Measurements from ENCODE around the gene LRIG1. TPM values are rescaled to one million over a fixed set of nuclear protein-coding genes. Genes with fewer than 3 reads are reported as not detected.

LRIG1 gene
- total and polyA plus RNA-seq, 9 of the 15 experiments (the other 6 are each of a cell fraction or from before 2014, with no cell fraction given) = 0.05 to 0.38 (median 0.13) TPM; not detected in 3

GRCh38 chr3:66409771-66410754 is 90.8 kb downstream of the LRIG1 start (continued):
- TF ChIP-seq AFF1 (IDR thresholded peaks at IDR 0.05; ENCODE audit: low read depth in 1 of 2, partially characterized antibody in 2 of 2) (no peak), ZSCAN32 (CRISPR knock-in tag; IDR thresholded peaks at IDR 0.05) (no peak), CREB3L1 (IDR thresholded peaks at IDR 0.05; ENCODE audit: borderline replicate concordance, low read depth) (no peak)
